K562 (cell line): Measurements from ENCODE around the gene SPHK2. TPM values are rescaled to one million over a fixed set of nuclear protein-coding genes. Genes with fewer than 3 reads are reported as not detected.

Source experiments
- ATF2 ChIP-seq: sonication (generic); formaldehyde crosslinking; IDR thresholded peaks from 2 replicates; pipeline ENCODE4 v1.8.1; 2022; ENCODE audit warnings: missing genetic modification reagents
- ATF7 ChIP-seq: fragments of 450-650 bp; IDR thresholded peaks from 2 replicates; pipeline ENCODE4 v1.7.1; 2014; ENCODE audit warnings: mild to moderate bottlenecking, moderate library complexity
- FIP1L1 ChIP-seq: fragments of 200-400 bp; formaldehyde crosslinking; IDR thresholded peaks from 2 replicates; pipeline ENCODE4 v1.6.1; 2018; ENCODE audit warnings: mild to moderate bottlenecking, low read depth, low read length; ENCODE audit not compliant: poor library complexity, severe bottlenecking
- HNRNPK ChIP-seq: fragments of 200-400 bp; formaldehyde crosslinking; IDR thresholded peaks from one replicate; pipeline ENCODE4 v1.6.1; 2018; ENCODE audit warnings: mild to moderate bottlenecking, low read depth, low read length; ENCODE audit not compliant: poor library complexity, severe bottlenecking
- POLR2G ChIP-seq: fragments of 200-400 bp; formaldehyde crosslinking; IDR thresholded peaks from 2 replicates; pipeline ENCODE4 v1.6.1; 2017; ENCODE audit warnings: low read depth, mild to moderate bottlenecking, antibody characterized with exemption, low read length, moderate library complexity
- REST ChIP-seq, 2 experiments: fragments of 450-650 bp; formaldehyde crosslinking in 1 of 2; IDR thresholded peaks; 2 replicates each; pipeline versions ENCODE4 v1.4.0 to v1.6.1; 2014 to 2020; ENCODE audit warnings: mild to moderate bottlenecking in 2 of 2, borderline replicate concordance in 1 of 2, low read depth in 1 of 2
- SIX5 ChIP-seq, 2 experiments: IDR thresholded peaks; 2 replicates each; pipeline ENCODE4 v1.6.1; 2011; ENCODE audit warnings: low read length in 2 of 2, borderline replicate concordance in 1 of 2, low read depth in 1 of 2, mild to moderate bottlenecking in 1 of 2, moderate library complexity in 1 of 2; ENCODE audit not compliant: insufficient read depth in 1 of 2
- SMARCB1 ChIP-seq: IDR thresholded peaks from 2 replicates; pipeline ENCODE4 v1.6.1; 2011; ENCODE audit warnings: improper control_type of control experiment, low read depth; ENCODE audit not compliant: insufficient read length
- TRIM25 ChIP-seq: fragments of 450-650 bp; IDR thresholded peaks from 2 replicates; pipeline ENCODE4 v1.7.0; 2016; ENCODE audit warnings: borderline replicate concordance
- U2AF1 ChIP-seq: fragments of 200-400 bp; formaldehyde crosslinking; optimal IDR thresholded peaks from 2 replicates; pipeline ENCODE3; 2017; ENCODE audit warnings: mild to moderate bottlenecking, low read depth, low read length, moderate library complexity
- ZBTB11 ChIP-seq, 3 experiments: fragments of 200-800 bp in 1 of 3; fragments of 250-450 bp in 1 of 3; fragments of 450-650 bp in 1 of 3; sonication (Bioruptor Pico) in 1 of 3; sonication (Bioruptor generic) in 1 of 3; formaldehyde crosslinking in 1 of 3; IDR thresholded peaks; 2 replicates each; pipeline versions ENCODE4 v1.6.1 to v1.8.0; 2016 to 2022; ENCODE audit warnings: mild to moderate bottlenecking in 2 of 3, missing genetic modification characterization in 2 of 3, missing compliant biosample characterization in 1 of 3, moderate library complexity in 1 of 3
- polyA plus RNA-seq, 8 experiments: library from polyadenylated mRNA; depleted of rRNA in 4 of 8; stranded (reverse) in 5 of 8; unstranded in 3 of 8; fragments of >200 nt; fragmentation: Nextera tagmentation in 2 of 8; fragmentation: Illumina TruSeq in 1 of 8; extraction: Ambion mirVana in 2 of 8; extraction: Trizol in 1 of 8; gene quantifications; 2 replicates each; pipeline versions ENCODE4 v1.2.1 to v1.2.3, GENCODE V29; 2011 to 2014; ENCODE audit warnings: inconsistent platforms in 1 of 8, missing spikeins in 1 of 8
- total RNA-seq, 7 experiments: library from RNA; depleted of rRNA in 6 of 7; stranded (reverse); fragments of >200 nt in 6 of 7; fragmentation: Illumina TruSeq in 2 of 7; extraction: Trizol in 2 of 7; gene quantifications; 2 replicates each; pipeline versions ENCODE4 v1.2.1 to v1.2.3, GENCODE V29; 2011 to 2021; ENCODE audit warnings: low replicate concordance in 1 of 7

SPHK2 gene
- total and polyA plus RNA-seq, 9 of the 15 experiments (the other 6 are each of a cell fraction or from before 2014, with no cell fraction given) = 0.10 to 15.2 (median 2.9) TPM

GRCh38 chr19:48632692-48633147, 13.4 kb downstream of the SPHK2 start (continued):
- peak; percentile 26; the same call in 1 of the 2 replicates for TF ChIP-seq REST (IDR thresholded peaks at IDR 0.05; ENCODE audit: borderline replicate concordance)
- no peak for TF ChIP-seq REST (CRISPR knock-in tag; IDR thresholded peaks at IDR 0.05; ENCODE audit: low read depth)
- TF ChIP-seq ZBTB11 (CRISPR knock-in tag; IDR thresholded peaks at IDR 0.05) = no peak
- TF ChIP-seq FIP1L1 = no peak
- TF ChIP-seq POLR2G = no peak
- no peak for TF ChIP-seq ATF2
- TF ChIP-seq HNRNPK = no peak
- TF ChIP-seq ATF7 = 0 out of 2 replicates have a peak, but pooled peaks have one; percentile 19
- TF ChIP-seq U2AF1 = no peak
- no peak for TF ChIP-seq TRIM25
- no peak for TF ChIP-seq SMARCB1
- TF ChIP-seq SIX5 (IDR thresholded peaks at IDR 0.05; ENCODE audit: borderline replicate concordance in 1 of 2, insufficient read depth in 1 of 2, low read depth in 1 of 2, low read length in 2 of 2) = no peak
